Activated CD4-positive, alpha-beta T cell treated with anti-CD3 and anti-CD28 coated beads, Interleukin-2, Interleukin-6, amounts not matched to agents 100 ng/mL and 50 ng/mL, durations not matched to agents 16 hours and 8 hours (primary cell): ENCODE measurements around the gene ZBED4.

Source experiments
- DNase-seq: peaks from one replicate; pipeline ENCODE4 v3.0.0-alpha.2; 2020

The ZBED4 gene

GRCh38 chr22:49903322-49904039 lies 49.8 kb downstream of the ZBED4 start:
- no peak for DNase-seq

GRCh38 chr22:49904040-49904369 lies 50.4 kb downstream of the ZBED4 start:
- DNase-seq: no peak

DNA sequence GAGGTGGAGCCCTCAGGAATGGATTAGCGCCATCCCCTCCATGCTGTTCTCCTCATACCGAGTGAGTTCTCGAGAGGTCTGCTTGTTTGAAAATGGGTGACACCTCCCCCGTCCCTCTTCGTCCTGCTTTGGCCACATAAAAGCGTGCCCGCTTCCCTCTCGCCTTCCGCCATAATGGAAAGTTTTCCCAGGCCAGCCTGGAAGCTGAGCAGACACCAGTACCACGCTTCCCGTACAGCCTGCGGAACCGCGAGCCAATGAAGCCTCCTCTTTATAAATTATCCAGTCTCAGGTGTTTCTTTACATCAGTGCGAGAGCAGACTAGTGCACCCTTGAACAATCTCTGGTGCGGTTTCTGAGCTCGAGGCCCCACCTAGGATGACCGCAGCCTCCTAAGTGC lies 51.8 kb downstream of the ZBED4 start:
- DNase-seq: no peak

- no peak for DNase-seq
Observed at GRCh38 chr22:49906071-49906798, 52.6 kb downstream of the ZBED4 start.

DNA sequence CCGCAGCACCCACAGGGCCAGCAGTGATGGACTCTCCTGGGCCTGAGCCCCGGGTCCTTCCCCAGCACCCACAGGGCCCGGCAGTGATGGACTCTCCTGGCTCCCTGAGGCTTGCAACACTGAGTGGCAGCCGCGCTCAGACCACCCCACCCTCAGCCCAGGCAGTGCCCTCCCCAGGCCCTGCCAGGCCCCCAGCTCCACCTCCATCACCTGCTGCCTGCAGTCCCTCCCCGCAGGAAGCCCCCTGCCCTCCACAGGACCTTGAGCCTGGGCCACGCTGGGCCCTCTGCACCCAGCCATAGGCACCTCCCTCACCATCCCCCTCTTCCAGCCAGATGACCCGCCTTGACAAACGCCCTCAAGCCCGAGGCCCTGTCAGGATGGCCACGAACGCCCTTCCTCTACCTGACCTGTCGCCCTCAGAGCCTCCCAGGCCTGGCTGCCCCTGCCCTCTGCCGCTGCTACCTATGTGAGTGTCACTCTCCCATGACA lies 53.2 kb downstream of the ZBED4 start:
- DNase-seq: no peak

GRCh38 chr22:49907807-49908206 lies 54.2 kb downstream of the ZBED4 start:
- no peak for DNase-seq

DNA sequence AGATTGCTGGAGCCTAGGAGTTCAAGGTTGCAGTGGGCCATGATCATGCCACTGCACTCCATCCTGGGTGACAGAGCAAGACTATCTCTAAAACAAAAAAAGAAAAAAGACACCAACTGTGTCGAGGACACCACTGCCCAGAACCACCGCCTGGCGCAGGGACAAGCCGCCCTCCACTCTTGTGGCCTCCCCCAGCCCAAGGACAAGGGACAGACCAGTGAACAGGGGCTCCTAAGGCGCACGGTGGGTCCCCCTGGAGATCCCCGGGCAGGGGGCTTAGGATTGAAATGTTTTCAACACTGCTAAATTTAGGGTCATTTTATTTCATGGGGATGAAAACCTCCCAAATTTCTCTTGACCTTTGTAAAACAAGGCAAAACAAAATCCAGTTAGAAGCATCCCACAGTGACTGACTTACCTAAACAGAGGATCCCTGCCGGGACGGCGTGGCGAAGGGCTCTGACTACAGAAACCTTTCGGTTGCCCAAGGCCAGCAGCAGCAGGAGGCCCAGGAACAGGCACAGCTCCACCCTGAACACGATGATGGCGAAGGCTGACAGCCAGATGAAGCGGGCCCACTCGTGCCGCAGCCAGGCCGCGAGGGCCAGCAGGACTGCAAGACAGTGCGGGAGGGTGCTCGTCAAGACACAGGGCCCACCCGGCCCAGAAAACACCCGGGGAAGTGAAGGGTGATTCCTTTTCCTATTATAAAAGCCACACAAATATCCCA lies 56.0 kb downstream of the ZBED4 start:
- DNase-seq: no peak

- no peak for DNase-seq
Observed at GRCh38 chr22:49910229-49911155, 56.8 kb downstream of the ZBED4 start.

DNA sequence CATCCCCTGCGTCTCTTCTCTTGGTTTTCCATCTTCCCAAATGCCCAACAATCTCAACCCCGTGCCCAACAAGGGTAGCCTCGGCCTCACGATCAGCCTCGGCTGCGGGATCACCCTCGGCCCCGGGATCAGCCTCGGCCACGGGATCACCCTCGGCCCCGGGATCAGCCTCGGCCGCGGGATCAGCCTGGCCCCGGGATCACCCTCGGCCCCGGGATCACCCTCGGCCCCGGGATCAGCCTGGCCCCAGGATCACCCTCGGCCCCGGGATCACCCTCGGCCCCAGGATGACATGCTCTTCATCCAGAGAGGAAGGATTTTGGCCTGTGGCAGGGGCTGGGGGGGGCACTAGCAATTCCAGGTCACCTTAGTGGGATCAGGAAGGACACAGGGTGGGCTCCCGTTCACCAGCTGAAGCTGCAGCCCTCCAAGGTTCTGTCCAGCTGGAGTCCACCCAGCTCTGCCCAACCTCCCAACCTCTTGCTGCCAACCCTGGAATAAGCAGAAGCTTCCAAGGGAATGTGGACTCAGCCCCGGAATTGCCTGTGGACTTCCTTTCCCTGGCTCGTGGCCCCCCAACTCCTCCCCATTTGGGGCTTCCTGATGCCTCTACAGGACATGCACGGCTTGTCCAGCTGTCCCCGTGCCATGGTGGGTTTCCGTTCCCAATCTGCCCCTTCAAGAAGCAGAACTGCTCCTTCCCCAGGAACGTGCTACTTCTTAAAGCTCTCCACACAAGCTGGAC lies 58.4 kb downstream of the ZBED4 start:
- DNase-seq: no peak

GRCh38 chr22:49913026-49913425 lies 59.4 kb downstream of the ZBED4 start:
- DNase-seq: no peak

GRCh38 chr22:49913446-49913845 lies 59.8 kb downstream of the ZBED4 start:
- DNase-seq: no peak

GRCh38 chr22:49914256-49914655 lies 60.6 kb downstream of the ZBED4 start:
- no peak for DNase-seq

- DNase-seq: no peak
Observed at GRCh38 chr22:49915610-49916009, 62.0 kb downstream of the ZBED4 start.

- no peak for DNase-seq
Observed at GRCh38 chr22:49916831-49917230, 63.2 kb downstream of the ZBED4 start.

- peak; percentile 99 for DNase-seq
Observed at GRCh38 chr22:49917974-49918910, 64.6 kb downstream of the ZBED4 start, which contains the start of the genes ALG12 and CRELD2. TSS of gene ALG12 (minus strand) at chr22:49918438. CDS start at chr22:49913765, 4,673 bp downstream. TSS of gene CRELD2 (plus strand) at chr22:49918634. CDS start at chr22:49918770, 136 bp downstream.

GRCh38 chr22:49918911-49919881 lies 65.6 kb downstream of the ZBED4 start:
- no peak for DNase-seq

- no peak for DNase-seq
Observed at GRCh38 chr22:49920859-49921258, 67.2 kb downstream of the ZBED4 start.

- DNase-seq: no peak
Observed at GRCh38 chr22:49921508-49922278, 68.0 kb downstream of the ZBED4 start.
